Neural cell (in vitro differentiated cells): ENCODE results near the gene ZBTB9. TPM values are rescaled to one million over a fixed set of nuclear protein-coding genes. Genes with fewer than 3 reads are reported as not detected.
A peak's percentile ranks its signal among the peaks of the same experiment; 100 is the strongest.

Experiments used
- H2AFZ ChIP-seq: fragments of 200-600, 300-800 bp; sonication (generic), shearing (Covaris generic); 2 replicates; pipeline ENCODE4 v1.6.0; 2014; ENCODE audit warnings: low read depth, mild to moderate bottlenecking, antibody characterized with exemption, low read length, moderate library complexity
- H3F3A ChIP-seq: fragments of 200-600 bp; shearing (Covaris generic); 2 replicates; pipeline ENCODE4 v1.6.1; 2016; ENCODE audit warnings: mild to moderate bottlenecking, moderate library complexity, mixed read lengths, antibody characterized with exemption, low read length; ENCODE audit not compliant: insufficient read depth, poor library complexity, severe bottlenecking
- H3K27ac ChIP-seq: fragments of 200-600, 300-800 bp; sonication (generic), shearing (Covaris generic); 2 replicates; pipeline ENCODE4 v1.5.1; 2014; ENCODE audit warnings: mild to moderate bottlenecking, low read length, moderate library complexity
- H3K27me3 ChIP-seq: fragments of 300-800, 200-600 bp; sonication (generic), shearing (Covaris generic); 2 replicates; pipeline ENCODE4 v1.6.0; 2014; ENCODE audit warnings: mild to moderate bottlenecking, low read depth, low read length, moderate library complexity; ENCODE audit not compliant: insufficient read depth
- H3K36me3 ChIP-seq: fragments of 300-800, 200-600 bp; sonication (generic), shearing (Covaris generic); 2 replicates; pipeline ENCODE4 v1.5.1; 2014; ENCODE audit warnings: mild to moderate bottlenecking, antibody characterized with exemption, low read length, moderate library complexity; ENCODE audit not compliant: insufficient read depth
- H3K4me2 ChIP-seq: fragments of 300-800, 200-600 bp; sonication (generic), shearing (Covaris generic); 2 replicates; pipeline ENCODE4 v1.6.0; 2014; ENCODE audit warnings: mild to moderate bottlenecking, low read length
- H3K4me3 ChIP-seq: fragments of 300-800, 200-600 bp; sonication (generic), shearing (Covaris generic); 2 replicates; pipeline ENCODE4 v1.5.1; 2014; ENCODE audit warnings: mild to moderate bottlenecking, low read length, moderate library complexity
- H3K79me2 ChIP-seq: fragments of 200-600 bp; shearing (Covaris generic); replicated peaks from 2 replicates; pipeline ENCODE4 v1.6.0; 2014; ENCODE audit warnings: mild to moderate bottlenecking, low read length, moderate library complexity; ENCODE audit not compliant: insufficient read depth
- H3K9ac ChIP-seq: fragments of 300-800, 200-600 bp; sonication (generic), shearing (Covaris generic); 2 replicates; pipeline ENCODE4 v1.6.1; 2016; ENCODE audit warnings: mild to moderate bottlenecking, low read length, mixed read lengths
- H3K9me2 ChIP-seq: fragments of 200-600 bp; shearing (Covaris generic); 2 replicates; pipeline ENCODE4 v1.6.1; 2016; ENCODE audit warnings: mild to moderate bottlenecking, low read length, mixed read lengths; ENCODE audit not compliant: insufficient read depth
- H3K9me3 ChIP-seq: fragments of 200-600, 300-800 bp; sonication (generic), shearing (Covaris generic); 2 replicates; pipeline ENCODE4 v1.6.1; 2016; ENCODE audit warnings: mild to moderate bottlenecking, mixed run types, low read length, moderate library complexity, mixed read lengths
- H4K20me1 ChIP-seq: fragments of 200-600 bp; shearing (Covaris generic); 2 replicates; pipeline ENCODE4 v1.6.1; 2016; ENCODE audit warnings: mild to moderate bottlenecking, mixed run types; ENCODE audit not compliant: insufficient read depth
- CTCF ChIP-seq: fragments of 450-650 bp; IDR thresholded peaks from 2 replicates; pipeline ENCODE4 v1.5.1; 2014; ENCODE audit warnings: antibody characterized with exemption, mild to moderate bottlenecking, moderate library complexity; ENCODE audit not compliant: poor library complexity, severe bottlenecking
- EP300 ChIP-seq: fragments of 450-650 bp; conservative IDR thresholded peaks from 2 replicates; pipeline ENCODE4 v1.6.1; 2014; ENCODE audit warnings: antibody characterized with exemption, mild to moderate bottlenecking, moderate library complexity; ENCODE audit not compliant: poor library complexity, severe bottlenecking
- EZH2 ChIP-seq: fragments of 200-600, 300-800 bp; shearing (Covaris generic), sonication (generic); IDR thresholded peaks from 2 replicates; pipeline ENCODE4 v1.6.1; 2014; ENCODE audit warnings: antibody characterized with exemption, low read length, borderline replicate concordance, mild to moderate bottlenecking; ENCODE audit not compliant: insufficient read depth, poor library complexity, severe bottlenecking
- MXI1 ChIP-seq: fragments of 450-650 bp; conservative IDR thresholded peaks from 2 replicates; pipeline ENCODE4 v1.6.1; 2014; ENCODE audit warnings: antibody characterized with exemption, mild to moderate bottlenecking; ENCODE audit not compliant: poor library complexity, severe bottlenecking
- POLR2AphosphoS5 ChIP-seq: IDR thresholded peaks from 2 replicates; pipeline ENCODE4 v1.6.1; 2012
- RAD21 ChIP-seq: fragments of 450-650 bp; conservative IDR thresholded peaks from 2 replicates; pipeline ENCODE4 v1.6.1; 2014; ENCODE audit warnings: antibody characterized with exemption, mild to moderate bottlenecking, moderate library complexity
- REST ChIP-seq: IDR thresholded peaks from 2 replicates; pipeline ENCODE4 v1.6.1; 2012; ENCODE audit warnings: borderline replicate concordance
- SMC3 ChIP-seq: fragments of 450-650 bp; conservative IDR thresholded peaks from 2 replicates; pipeline ENCODE4 v1.6.1; 2014; ENCODE audit warnings: antibody characterized with exemption, mild to moderate bottlenecking, moderate library complexity; ENCODE audit not compliant: poor library complexity
- TAF1 ChIP-seq: IDR thresholded peaks from 2 replicates; pipeline ENCODE4 v1.6.1; 2012; ENCODE audit warnings: low read depth
- polyA plus RNA-seq: library from polyadenylated mRNA; depleted of rRNA; stranded (reverse); fragments of >200 nt; gene quantifications from 2 replicates; pipeline ENCODE4 v1.2.3, GENCODE V29; 2014

The ZBTB9 gene
- polyA plus RNA-seq, 1 donor from 2014 or later, result 7.7 TPM

DNA sequence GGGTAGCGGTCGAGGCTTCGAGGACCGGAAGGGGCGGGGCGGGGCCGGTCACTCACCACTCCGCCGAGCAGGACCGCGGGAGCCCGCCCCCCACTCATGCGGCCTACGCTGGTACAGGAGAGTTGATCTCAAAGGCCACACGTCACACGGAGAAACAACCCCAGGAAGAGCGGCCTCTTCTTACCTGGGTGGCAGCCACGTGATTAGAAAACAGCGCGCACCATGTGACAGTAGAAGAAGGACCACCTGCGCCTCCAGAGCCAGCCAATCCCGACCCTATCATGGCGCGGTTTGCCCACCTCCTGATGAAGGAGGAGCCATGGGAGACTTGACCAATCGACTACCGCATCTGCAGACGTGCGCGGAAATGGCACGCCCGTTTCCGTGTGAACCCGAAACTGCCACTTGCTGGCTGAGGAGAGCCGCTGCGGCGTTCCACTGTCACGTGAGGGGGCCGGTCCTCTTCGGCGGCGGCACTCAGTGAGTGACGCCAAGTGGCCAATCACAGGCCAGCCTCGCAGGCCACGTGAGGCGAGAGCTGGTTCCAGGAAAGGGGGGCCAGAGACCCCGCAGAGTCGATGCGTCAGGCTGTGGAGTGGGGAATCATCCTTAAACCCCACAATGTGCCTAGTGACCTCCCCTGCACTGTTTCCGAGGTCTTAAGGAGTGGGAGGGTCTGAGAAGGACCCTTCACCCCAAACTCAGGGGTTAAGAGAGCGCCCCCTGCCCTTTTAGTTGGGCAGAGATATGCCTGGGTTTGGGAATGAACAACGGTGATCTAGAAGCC is 36.3 kb upstream of the ZBTB9 start, which contains the start of gene CUTA:
Gene CUTA, minus strand, starts transcription at position 205 of the 787 bp plus-strand sequence. Its CDS starts 107 bp downstream, at position 98.
- H3K79me2 ChIP-seq, result peaks cover 54% of the 10 kb centered on the region

More for the DNA sequence above, 36.3 kb upstream of the ZBTB9 start, which contains the start of gene CUTA:
- Histone ChIP-seq H3F3A (peaks cover 10% of the 10 kb centered on the region), H3K4me3 (peak within 1 kb of the TSS; percentile 87), H3K9me2 (no peaks in the 10 kb centered on the region), H3K27ac (peak within 1 kb of the TSS; percentile 99), H3K4me2 (peak within 1 kb of the TSS; percentile 99), H3K9me3 (no peaks in the 10 kb centered on the region), H3K27me3 (no peaks in the 10 kb centered on the region), H3K36me3 (peaks cover 4% of the 10 kb centered on the region), H4K20me1 (no peaks in the 10 kb centered on the region), H3K9ac (peak within 1 kb of the TSS; percentile 96), H2AFZ (peak within 1 kb of the TSS; percentile 72)
- TF ChIP-seq POLR2AphosphoS5 (peak; percentile 96), TAF1 (no peak), SMC3 (peak; percentile 50), EZH2 (no peak), EP300 (peak; percentile 80), RAD21 (peak; percentile 17), CTCF (peak; percentile 67), REST (no peak), MXI1 (peak; percentile 89)
